Thymus (tissue), 11 donors: Measurements from ENCODE around the gene DUSP9. TPM values are rescaled to one million over a fixed set of nuclear protein-coding genes. Genes with fewer than 3 reads are reported as not detected.
"Not testable (repeated sequence)": the region's sequence is repeated elsewhere in the genome, so short reads cannot be mapped to it uniquely, and the experiment has no call there.

Source experiments
- DNase-seq, 9 donors: peaks; one replicate each; pipeline ENCODE4 v3.0.0-alpha.2; 2013; ENCODE audit warnings: low spot score in 9 of 9, low read depth in 6 of 9, missing footprints in 1 of 9
- H3K27ac ChIP-seq, 2 donors: one replicate each; pipeline ENCODE4 v1.5.1; 2013; ENCODE audit warnings: control low read depth in 1 of 2, low read depth in 1 of 2, low read length in 1 of 2, mild to moderate bottlenecking in 1 of 2, moderate library complexity in 1 of 2
- H3K27me3 ChIP-seq, 2 donors: one replicate each; pipeline ENCODE4 v1.5.1; 2013; ENCODE audit warnings: low read length in 1 of 2; ENCODE audit not compliant: control insufficient read depth in 2 of 2, insufficient read depth in 1 of 2
- H3K36me3 ChIP-seq, 2 donors: one replicate each; pipeline ENCODE4 v1.5.1; 2013; ENCODE audit warnings: low read length in 1 of 2, mild to moderate bottlenecking in 1 of 2, moderate library complexity in 1 of 2; ENCODE audit not compliant: control insufficient read depth in 2 of 2, insufficient read depth in 2 of 2
- H3K4me1 ChIP-seq, 2 donors: one replicate each; pipeline ENCODE4 v1.5.1; 2013; ENCODE audit warnings: low read length in 2 of 2; ENCODE audit not compliant: control insufficient read depth in 2 of 2, insufficient read depth in 2 of 2
- H3K4me3 ChIP-seq, 2 donors: one replicate each; pipeline ENCODE4 v1.5.1; 2013; ENCODE audit warnings: low read length in 2 of 2, control low read depth in 1 of 2, mild to moderate bottlenecking in 1 of 2
- H3K9me3 ChIP-seq, 2 donors: one replicate each; pipeline ENCODE4 v1.5.1; 2013; ENCODE audit warnings: low read length in 1 of 2, mild to moderate bottlenecking in 1 of 2; ENCODE audit not compliant: control insufficient read depth in 2 of 2, insufficient read depth in 1 of 2
- WGBS: extraction: QIAGEN DNeasy Blood & Tissue Kit; methylation state at CpG from one replicate; pipeline ENCODE4 v1.1.7; 2013; 5-methylcytosine and 5-hydroxymethylcytosine counted together
- polyA plus RNA-seq: library from polyadenylated mRNA; stranded (reverse); fragments of 200-250 nt; gene quantifications from one replicate; pipeline ENCODE4 v1.2.3, GENCODE V29; 2013
- total RNA-seq: library from RNA; stranded (reverse); fragments of 120-200 nt; gene quantifications from one replicate; pipeline ENCODE4 v1.2.4, GENCODE V29; 2013
- donor health status: healthy.

Gene DUSP9
- total and polyA plus RNA-seq, 2 donors, result 0.07 to 1.7 TPM

- no peak overlapping the region for H3K27ac ChIP-seq
- H3K9me3 ChIP-seq, result no peaks in the 10 kb centered on the region
- 97% methylated on average over 14 of the region's 16 CpGs for WGBS
- no peak overlapping the region for H3K4me3 ChIP-seq
- no peaks in the 10 kb centered on the region for H3K4me1 ChIP-seq
- DNase-seq, result no peak
- no peaks in the 10 kb centered on the region for H3K27me3 ChIP-seq
- peaks cover 15 to 42% of the 10 kb centered on the region in 2 donors for H3K36me3 ChIP-seq
Measured at GRCh38 chrX:153697924-153698865, 51.2 kb downstream of the DUSP9 start.

DNA sequence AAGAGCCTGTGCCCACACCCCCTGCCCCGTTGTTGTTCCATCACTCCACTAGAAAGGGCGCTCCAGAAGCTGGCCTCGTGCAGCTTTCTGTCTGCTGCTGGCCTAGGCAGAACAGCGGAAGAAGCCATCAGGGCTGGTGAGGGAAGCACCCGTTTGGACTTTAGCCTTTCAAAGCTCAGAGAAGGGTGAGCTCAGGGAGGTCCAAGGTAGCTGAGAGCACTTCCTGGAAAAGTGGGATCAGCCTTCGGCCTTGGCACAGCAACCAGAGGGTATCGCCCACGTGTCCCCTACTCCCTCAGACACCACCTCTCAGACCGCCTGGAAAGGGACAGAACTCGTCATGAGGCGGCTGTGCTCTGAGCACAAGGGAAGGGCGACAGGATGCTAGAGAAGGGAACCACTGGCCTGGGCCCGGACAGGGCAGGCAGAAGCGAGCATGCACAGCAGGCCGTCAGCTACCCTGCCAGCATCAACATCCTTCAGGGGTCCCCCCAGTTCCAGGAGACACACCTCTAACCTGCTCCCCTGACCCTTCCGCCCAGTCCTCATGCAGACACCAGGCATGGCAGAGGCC is 52.3 kb downstream of the DUSP9 start:
- H3K4me3 ChIP-seq, H3K27ac ChIP-seq, H3K27me3 ChIP-seq, DNase-seq, H3K9me3 ChIP-seq, H3K4me1 ChIP-seq: not testable (repeated sequence)
- WGBS, result 97% methylated on average over 16 of the region's 16 CpGs
- H3K36me3 ChIP-seq, result peaks cover 15 to 52% of the 10 kb centered on the region in 2 donors

- H3K4me1 ChIP-seq, H3K4me3 ChIP-seq, H3K9me3 ChIP-seq, DNase-seq, H3K27ac ChIP-seq, H3K27me3 ChIP-seq: not testable (repeated sequence)
- 94% methylated on average over 18 of the region's 18 CpGs for whole genome bisulfite sequencing
- peaks cover 15 to 55% of the 10 kb centered on the region in 2 donors for H3K36me3 ChIP-seq
Measured at GRCh38 chrX:153699784-153700371, 52.9 kb downstream of the DUSP9 start.

DNA sequence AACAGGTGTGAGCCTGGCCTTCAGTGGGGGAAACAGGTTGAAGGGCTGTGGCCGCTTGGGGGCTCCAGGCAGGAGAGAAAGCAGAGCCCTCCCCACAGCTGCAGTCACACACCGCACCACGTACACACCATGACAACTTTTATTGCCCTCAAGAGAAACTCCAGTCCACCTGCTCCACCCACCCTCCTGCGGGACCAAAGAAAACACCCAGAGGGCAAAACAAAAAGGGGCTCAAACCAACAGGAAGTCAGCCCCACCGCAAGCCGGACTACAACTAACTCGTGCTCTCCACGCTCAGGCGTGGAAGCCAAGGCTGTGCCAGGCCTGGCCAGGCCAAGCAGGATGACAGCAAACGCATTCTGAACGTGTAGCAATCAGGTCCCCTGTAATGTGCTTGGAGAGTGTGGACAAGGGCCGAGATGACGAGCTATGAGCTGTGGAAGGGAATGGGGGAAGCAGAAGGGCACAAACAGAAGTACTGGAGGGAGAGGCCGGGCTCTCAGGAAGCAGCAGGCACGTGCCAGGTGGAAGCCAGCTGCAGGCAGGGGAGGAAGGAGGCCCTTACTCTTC is 53.5 kb downstream of the DUSP9 start:
- WGBS, result 95% methylated on average over 15 of the region's 15 CpGs
- Histone ChIP-seq H3K9me3 (no peaks in the 10 kb centered on the region), H3K4me1 (no peaks in the 10 kb centered on the region), H3K4me3 (no peak overlapping the region), H3K27ac (no peak overlapping the region), H3K36me3 (peaks cover 15 to 54% of the 10 kb centered on the region in 2 donors), H3K27me3 (no peaks in the 10 kb centered on the region)
- no peak for DNase-seq

Other genes with a start within 250 kb of the DUSP9 start
- not detected for gene PNMA6E, start 245.9 kb upstream of the DUSP9 start, total RNA-seq
- gene PNMA6E, start 245.9 kb upstream of the DUSP9 start, polyA plus RNA-seq, result 0.05 TPM
- gene ZFP92, start 235.7 kb upstream of the DUSP9 start, total RNA-seq, result 0.19 TPM
- 0.27 TPM for gene ZFP92, start 235.7 kb upstream of the DUSP9 start, polyA plus RNA-seq
- gene TREX2, start 201.1 kb upstream of the DUSP9 start, total RNA-seq, result 0.38 TPM
- 1.2 TPM for gene TREX2, start 201.1 kb upstream of the DUSP9 start, polyA plus RNA-seq
- gene HAUS7, start 176.6 kb upstream of the DUSP9 start, total RNA-seq, result 19.1 TPM
- 47.6 TPM for gene HAUS7, start 176.6 kb upstream of the DUSP9 start, polyA plus RNA-seq
- 3.4 TPM for gene BGN, start 152.2 kb upstream of the DUSP9 start, total RNA-seq
- 21.6 TPM for gene BGN, start 152.2 kb upstream of the DUSP9 start, polyA plus RNA-seq
- 0.09 TPM for gene ATP2B3, start 129.6 kb upstream of the DUSP9 start, total RNA-seq
- 0.02 TPM for gene ATP2B3, start 129.6 kb upstream of the DUSP9 start, polyA plus RNA-seq
- gene CCNQ, start 48.1 kb upstream of the DUSP9 start, total RNA-seq, result 21.1 TPM
- gene CCNQ, start 48.1 kb upstream of the DUSP9 start, polyA plus RNA-seq, result 28.4 TPM
- gene PNCK, start 26.6 kb downstream of the DUSP9 start, total RNA-seq, result 8.2 TPM
- 2.4 TPM for gene PNCK, start 26.6 kb downstream of the DUSP9 start, polyA plus RNA-seq
- 5.5 TPM for gene SLC6A8, start 40.7 kb downstream of the DUSP9 start, total RNA-seq
- 18.2 TPM for gene SLC6A8, start 40.7 kb downstream of the DUSP9 start, polyA plus RNA-seq
- 71.9 TPM for gene BCAP31, start 77.2 kb downstream of the DUSP9 start, total RNA-seq
- gene BCAP31, start 77.2 kb downstream of the DUSP9 start, polyA plus RNA-seq, result 114 TPM
- gene ABCD1, start 77.7 kb downstream of the DUSP9 start, total RNA-seq, result 4.7 TPM
- gene ABCD1, start 77.7 kb downstream of the DUSP9 start, polyA plus RNA-seq, result 6.8 TPM
- 0.14 TPM for gene PLXNB3, start 117.0 kb downstream of the DUSP9 start, total RNA-seq
- gene PLXNB3, start 117.0 kb downstream of the DUSP9 start, polyA plus RNA-seq, result 0.71 TPM
- gene SRPK3, start 133.8 kb downstream of the DUSP9 start, total RNA-seq, result 0.61 TPM
- 0.75 TPM for gene SRPK3, start 133.8 kb downstream of the DUSP9 start, polyA plus RNA-seq
- gene IDH3G, start 147.2 kb downstream of the DUSP9 start, total RNA-seq, result 37.5 TPM
- gene IDH3G, start 147.2 kb downstream of the DUSP9 start, polyA plus RNA-seq, result 39.2 TPM
- gene SSR4, start 147.5 kb downstream of the DUSP9 start, total RNA-seq, result 257 TPM
- 328 TPM for gene SSR4, start 147.5 kb downstream of the DUSP9 start, polyA plus RNA-seq
- gene PDZD4, start 183.3 kb downstream of the DUSP9 start, total RNA-seq, result 0.61 TPM
- gene PDZD4, start 183.3 kb downstream of the DUSP9 start, polyA plus RNA-seq, result 7.9 TPM
- 0.28 TPM for gene L1CAM, start 239.0 kb downstream of the DUSP9 start, total RNA-seq
- 0.64 TPM for gene L1CAM, start 239.0 kb downstream of the DUSP9 start, polyA plus RNA-seq